GM21529 (cell line): ENCODE measurements around the gene YJEFN3.
A peak's percentile ranks its signal among the peaks of the same experiment; 100 is the strongest.

Experiments used
- ATAC-seq: cut with Tn5 transposase; IDR thresholded peaks from one replicate; pipeline ENCODE4 v1.9.1; 2021; ENCODE audit not compliant: unreplicated experiment

Gene YJEFN3

DNA sequence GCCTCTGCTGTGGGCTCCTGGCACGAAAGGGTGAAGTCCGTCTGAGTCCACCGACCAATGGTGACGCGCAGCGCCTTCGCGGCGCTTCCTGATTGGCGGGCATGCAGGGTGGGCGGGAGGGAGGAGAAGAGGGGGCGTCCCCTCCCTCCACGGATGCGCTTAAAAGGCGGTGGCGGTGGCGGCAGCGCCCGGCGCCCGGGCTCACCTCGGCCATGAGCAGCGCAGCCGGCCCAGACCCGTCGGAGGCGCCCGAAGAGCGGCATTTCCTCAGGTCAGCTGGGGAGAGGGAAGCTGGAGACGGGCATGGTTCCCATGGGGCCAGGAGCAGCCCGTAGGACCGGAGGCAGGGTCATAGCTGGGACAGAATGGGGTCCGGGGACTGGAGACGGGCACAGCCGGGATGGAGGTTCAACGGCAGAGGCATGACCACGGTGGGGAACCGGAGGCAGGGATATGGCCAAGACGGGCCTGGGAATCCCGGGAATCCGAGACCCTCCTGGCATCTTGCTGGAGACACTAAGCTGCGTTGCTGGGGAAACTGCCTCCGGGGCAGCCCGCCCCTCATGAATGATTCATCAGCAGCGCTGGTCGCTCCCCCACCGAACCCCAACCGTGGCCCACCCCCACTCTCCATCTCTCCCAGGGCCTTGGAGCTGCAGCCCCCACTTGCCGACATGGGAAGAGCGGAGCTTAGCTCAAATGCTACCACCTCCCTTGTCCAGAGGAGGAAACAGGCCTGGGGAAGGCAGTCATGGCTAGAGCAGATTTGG, at the start of gene YJEFN3:
Gene YJEFN3 (plus strand): TSS at position 191 of the 770 bp plus-strand sequence. CDS start 22 bp downstream, at position 213.
- no peak for ATAC-seq

DNA sequence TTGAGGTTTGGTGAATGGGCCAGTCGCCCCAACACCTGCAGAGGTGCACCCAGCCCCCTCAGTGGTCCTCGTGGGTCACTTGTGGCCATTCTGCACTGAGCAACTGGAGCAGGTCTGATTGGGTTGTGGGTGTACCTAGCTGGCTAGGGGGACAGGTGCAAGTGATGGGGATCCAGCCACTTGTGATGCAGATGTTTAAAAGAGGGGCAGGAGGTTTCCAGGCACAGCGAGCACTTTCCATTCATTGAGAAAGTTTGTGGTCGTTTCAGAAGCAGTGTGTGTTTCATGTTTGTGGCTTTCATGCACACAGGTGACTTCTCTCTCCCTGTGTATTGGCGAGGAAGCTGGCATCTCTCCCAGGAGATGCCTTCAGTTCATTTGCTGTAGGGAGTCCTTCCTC, 48.0 kb upstream of the YJEFN3 start:
- ATAC-seq, result peak; percentile 66

DNA sequence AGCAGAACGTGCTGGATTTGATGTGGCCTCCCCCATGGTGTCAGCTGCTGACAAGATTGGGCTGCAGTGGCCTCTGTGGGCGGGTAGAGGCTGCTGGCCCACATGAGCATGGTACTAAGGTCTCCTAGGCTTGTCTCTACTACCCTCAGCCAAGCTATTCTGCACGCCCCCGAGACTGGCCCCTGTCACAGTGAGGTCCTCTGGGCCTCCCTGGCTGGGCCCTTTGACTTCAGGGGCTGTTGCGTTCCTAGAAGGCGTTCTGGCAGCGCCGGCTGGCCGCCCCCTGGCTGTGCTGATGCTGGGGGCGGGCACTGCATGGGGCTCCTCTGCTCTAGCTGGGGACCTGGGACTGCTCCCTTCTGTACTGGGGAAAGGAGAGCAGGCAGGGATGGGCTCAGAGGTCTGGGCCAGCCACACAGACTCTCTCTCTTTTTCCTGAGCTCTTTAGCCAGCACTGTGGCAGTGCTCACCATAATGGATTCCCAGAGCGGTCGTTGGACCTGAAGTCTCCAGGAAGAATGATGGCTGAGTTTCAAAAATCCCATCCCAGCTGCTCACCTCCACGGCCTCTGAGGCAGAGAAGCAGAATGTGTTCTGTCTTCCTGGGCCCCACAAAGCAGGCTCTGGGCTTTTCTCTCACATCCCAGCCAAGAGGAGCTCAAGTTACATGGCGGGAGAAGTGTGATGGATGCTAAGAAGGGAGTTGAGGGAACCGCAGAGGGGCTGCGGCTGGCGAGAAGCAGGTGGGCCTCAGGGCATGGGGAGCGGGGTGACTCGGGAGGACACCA, 45.7 kb upstream of the YJEFN3 start:
- no peak for ATAC-seq

DNA sequence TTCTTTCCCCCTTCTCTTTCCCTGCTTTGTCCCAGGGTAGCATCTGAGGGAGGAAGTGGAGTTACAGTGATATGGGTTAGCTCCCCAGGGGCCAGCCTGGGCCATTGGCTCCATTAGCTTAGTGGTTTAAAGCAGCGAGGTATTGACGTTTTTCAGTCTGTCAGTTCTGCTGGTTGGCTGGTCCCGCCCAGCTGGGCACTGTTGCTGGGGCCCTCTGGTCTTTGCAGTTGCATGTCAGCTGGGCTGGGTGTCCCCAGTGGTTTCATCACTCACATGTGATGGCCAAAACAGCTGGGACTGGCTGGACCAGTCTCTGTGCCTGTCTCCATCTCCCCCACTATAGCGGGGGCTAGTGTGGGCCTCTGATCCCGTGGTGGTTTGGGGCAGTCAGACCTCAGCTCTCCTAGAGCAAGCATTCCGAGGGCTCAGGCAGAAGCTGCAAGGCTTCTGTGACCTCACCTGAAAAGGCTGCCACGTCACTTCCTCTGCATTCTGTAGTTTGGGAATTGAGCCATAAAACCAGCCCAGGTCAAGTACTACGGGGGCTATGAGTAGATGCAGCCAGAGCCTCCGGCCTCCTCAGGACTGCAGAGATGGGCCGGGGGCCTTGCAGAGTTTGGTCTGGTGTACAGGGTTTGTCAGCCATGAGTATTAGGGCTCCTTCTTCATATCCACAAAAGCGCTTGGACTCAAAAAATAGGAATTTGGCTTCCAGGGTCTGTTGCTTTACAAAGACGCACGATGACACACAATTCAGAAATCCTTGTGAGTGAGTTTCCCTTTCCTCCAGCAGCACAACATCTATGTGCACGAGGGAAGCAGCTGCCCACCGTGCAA, 43.3 kb upstream of the YJEFN3 start:
- ATAC-seq, result no peak

DNA sequence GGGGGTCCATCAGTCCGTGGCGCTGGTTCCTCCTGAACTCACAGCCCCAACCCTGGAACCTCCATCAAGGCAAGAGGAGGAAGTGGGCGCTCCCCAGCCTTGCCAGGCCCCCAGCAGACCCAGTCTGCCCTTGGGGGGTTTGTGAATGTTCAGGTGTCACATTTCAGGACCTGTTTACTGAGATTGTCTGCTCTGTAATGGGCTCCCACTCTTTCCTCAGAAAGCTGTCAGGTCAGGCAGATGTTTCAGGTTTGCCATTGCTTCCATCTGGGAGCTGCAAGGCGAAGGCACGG, 42.8 kb upstream of the YJEFN3 start:
- ATAC-seq, result no peak

GRCh38 chr19:19486343-19487076, 42.2 kb upstream of the YJEFN3 start:
- no peak for ATAC-seq

DNA sequence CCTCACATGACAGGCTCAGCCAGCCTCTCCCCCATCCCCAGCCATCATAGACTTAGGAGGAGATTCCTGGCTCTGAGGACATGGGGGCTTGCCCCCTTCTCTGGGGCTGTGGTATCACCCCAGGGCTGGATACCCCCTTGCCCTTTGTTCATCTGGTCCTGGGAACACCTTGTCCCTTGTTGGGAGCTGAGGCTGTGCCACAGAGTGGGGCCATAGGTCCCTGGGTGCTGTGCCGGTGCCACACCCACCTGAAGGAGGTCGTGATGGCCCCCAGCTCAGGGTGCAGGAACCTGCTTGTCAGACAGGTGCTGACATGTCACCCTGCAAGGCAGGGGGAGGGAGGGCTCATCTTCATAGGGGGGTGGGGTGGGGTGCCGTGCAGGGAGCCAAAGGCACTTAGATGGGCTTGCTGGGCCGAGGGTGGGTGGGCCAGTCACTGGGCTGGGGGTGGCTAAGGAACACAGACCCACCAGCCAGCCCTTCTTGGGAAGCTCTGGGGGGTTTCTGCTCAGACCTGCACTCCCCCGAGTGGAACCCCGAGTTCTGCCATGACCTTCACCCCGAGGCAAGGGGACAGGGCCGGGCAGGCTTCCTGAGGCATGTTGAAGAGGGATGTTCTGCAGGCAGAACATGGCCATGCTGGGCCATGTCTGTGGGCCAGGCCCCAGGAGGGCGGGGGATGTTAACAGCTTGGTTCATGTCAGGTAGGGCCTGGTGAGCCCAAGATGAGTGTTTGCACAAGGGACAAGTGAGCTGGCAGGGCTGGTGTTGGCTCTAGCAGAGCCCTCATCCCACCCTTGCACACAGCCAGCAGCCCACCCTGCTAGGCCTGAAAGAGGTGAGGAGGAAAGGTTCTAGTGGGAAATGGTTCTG, 41.4 kb upstream of the YJEFN3 start:
- ATAC-seq, result no peak

DNA sequence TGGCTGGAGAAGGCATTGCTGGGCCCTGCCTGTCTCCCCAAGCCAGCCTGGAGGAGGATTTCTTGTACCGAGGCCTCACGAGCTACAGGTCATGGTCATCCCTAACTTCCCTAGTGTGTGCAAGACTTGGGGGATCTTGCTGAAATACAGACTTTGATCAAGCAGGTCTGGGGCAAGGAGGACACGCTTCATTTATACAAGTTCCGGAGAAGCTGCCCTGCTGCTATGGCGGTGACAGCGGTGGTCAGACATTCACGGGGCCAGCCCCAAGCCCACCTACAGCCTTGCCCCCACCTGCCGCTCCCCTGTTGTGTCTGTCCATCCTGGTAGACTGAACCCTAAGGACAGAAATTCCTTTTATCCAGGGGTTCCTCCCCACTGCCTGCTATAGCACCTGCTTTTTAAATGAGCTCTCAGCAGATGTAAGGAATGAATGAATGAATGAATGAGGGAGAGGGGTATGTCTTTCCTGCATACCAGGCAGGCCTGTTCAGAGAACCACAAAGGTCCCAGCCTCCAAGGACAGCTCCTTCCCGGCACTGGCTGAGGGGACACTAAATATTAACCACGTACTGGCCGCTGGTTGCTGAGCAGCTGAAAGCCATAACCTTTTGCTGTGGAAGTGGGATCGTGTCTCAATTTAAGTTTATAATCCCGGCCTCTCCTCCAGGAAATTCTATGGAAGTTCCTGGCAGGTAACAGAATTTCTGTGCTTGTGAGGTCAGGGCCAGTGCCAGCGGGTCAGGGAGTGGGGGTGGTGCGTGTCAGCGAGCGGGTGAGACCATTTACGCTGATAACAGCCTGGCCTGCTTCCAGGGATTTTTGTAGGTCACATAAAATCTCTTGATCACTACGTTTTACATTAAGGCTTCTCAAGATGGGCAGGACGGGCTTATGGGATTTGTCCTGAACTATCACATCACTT, 40.5 kb upstream of the YJEFN3 start:
- no peak for ATAC-seq

- ATAC-seq, result peak; percentile 54
Measured at GRCh38 chr19:19488875-19489690, 39.6 kb upstream of the YJEFN3 start.

DNA sequence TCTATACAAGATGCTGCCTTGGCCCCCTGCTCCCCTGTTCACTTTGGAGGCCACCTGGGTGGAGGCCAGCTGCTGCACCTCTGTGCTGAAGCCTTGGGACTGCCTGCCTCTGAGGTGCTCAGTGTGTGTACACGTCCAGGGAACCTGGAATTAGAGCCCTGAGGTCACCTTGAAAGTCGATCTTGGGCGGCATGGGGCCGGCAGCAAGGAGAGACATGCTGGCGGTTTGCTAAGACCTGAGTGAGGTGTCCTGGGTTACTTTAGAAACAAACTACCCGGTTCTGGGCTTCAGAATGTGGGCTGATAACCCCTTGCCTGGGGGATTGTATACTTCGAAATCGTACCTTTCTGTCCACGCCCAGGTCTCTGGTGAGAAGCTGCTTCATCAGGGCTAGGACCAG, 38.9 kb upstream of the YJEFN3 start:
- no peak for ATAC-seq

GRCh38 chr19:19490214-19490968, 38.3 kb upstream of the YJEFN3 start:
- no peak for ATAC-seq

DNA sequence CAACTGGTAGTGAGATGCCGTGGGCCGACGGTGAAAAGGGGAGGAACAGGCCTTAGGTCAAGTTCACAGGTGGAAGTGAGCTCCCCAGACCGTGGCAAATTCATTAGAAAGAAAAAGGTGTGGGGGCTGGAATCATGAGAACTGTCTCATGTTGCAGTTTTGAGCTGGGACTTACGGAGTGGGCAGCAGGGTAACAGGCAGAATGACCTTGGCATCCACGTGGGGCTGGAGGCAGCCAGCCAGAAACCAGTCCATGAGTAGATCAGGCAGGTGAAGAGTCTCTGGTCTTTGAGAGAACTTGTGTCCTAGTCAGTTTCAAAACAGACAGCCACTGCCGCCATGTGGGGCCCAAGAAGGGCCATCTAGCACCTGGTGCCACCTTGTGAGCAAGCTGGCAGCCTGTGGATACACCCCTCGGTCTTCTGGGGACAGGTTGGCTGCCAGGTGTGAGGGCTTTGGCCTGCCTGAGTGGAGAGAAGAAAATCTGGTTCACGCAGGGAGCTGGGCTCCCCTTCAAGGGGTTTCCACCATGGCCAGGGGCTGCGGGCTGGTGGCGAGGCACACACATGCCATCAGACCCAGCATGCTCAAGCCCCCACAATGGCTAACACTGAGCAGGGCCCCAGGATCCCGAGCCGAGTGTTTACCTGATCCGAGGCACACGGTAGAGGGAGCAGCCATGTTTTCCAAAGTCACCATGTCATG, 37.2 kb upstream of the YJEFN3 start:
- no peak for ATAC-seq

DNA sequence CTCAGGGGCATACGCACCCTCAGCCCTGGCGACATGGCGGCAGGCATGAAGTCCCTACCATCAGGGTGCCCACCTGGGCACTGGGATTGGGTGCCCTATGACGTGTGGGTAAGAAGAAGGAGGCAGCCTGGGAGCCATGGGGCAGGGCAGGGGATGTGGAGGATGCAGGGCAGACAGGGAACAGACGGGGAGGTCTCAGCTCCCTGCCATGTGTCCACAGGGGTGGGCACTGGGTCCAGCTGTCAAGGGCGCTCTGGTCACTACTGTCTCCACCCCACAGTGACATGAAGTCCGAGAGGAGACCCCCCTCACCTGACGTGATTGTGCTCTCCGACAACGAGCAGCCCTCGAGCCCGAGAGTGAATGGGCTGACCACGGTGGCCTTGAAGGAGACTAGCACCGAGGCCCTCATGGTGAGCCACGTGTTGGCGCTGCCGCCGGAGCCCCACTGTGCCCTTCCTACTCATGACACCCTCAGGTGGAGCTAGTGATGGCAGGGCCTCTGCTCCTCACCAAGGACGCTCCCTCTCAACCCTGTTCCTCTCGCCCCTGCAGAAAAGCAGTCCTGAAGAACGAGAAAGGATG, 36.6 kb upstream of the YJEFN3 start:
- no peak for ATAC-seq

- ATAC-seq, result no peak
Measured at GRCh38 chr19:19493841-19494546, 34.7 kb upstream of the YJEFN3 start.
